Pancreas (tissue), 10 donors: Measurements from ENCODE around the gene CCDC27. TPM values are rescaled to one million over a fixed set of nuclear protein-coding genes. Genes with fewer than 3 reads are reported as not detected.
A peak's percentile ranks its signal among the peaks of the same experiment; 100 is the strongest.

Experiments used
- ATAC-seq, 4 donors: fragments of 200-7000 bp; cut with Tn5 transposase; one replicate each; pipeline versions ENCODE4 v1.8.0 to v1.9.1; 2020; ENCODE audit warnings: mild to moderate bottlenecking in 4 of 4, moderate library complexity in 4 of 4
- DNase-seq, 6 donors: peaks; one replicate each; pipeline ENCODE4 v3.0.0-alpha.2; 2020
- FAIRE-seq: peaks from 2 replicates; lab custom pipeline; 2012; peaks lifted over from hg19 to GRCh38; lab: Jason Lieb, UNC
- H3K27ac ChIP-seq, 4 donors: fragments of 200-600 bp; sonication (generic); 1 replicate in 3 of 4; 2 replicates in 1 of 4; pipeline versions ENCODE4 v1.5.0 to v1.8.0; 2020
- H3K27me3 ChIP-seq, 4 donors: fragments of 200-600 bp; one replicate each; pipeline ENCODE4 v1.8.0; 2021
- H3K36me3 ChIP-seq, 3 donors: fragments of 200-600 bp; sonication (generic) in 1 of 3; one replicate each; pipeline versions ENCODE4 v1.5.0 to v1.8.0; 2020 to 2021
- H3K4me1 ChIP-seq, 3 donors: fragments of 200-600 bp; one replicate each; pipeline ENCODE4 v1.8.0; 2021
- H3K4me3 ChIP-seq, 4 donors: fragments of 200-600 bp; sonication (generic) in 2 of 4; one replicate each; pipeline versions ENCODE4 v1.5.0 to v1.8.0; 2020 to 2021
- H3K9me3 ChIP-seq, 4 donors: fragments of 200-600 bp; one replicate each; pipeline ENCODE4 v1.8.0; 2021
- CTCF ChIP-seq, 4 donors: fragments of 200-600 bp; sonication (generic) in 3 of 4; IDR thresholded peaks; one replicate each; pipeline versions ENCODE4 v1.5.0 to v1.8.0; 2021; ENCODE audit warnings: antibody characterized with exemption in 4 of 4
- WGBS, 2 donors: extraction: QIAGEN DNeasy Blood & Tissue Kit; methylation state at CpG; one replicate each; pipeline ENCODE4 v1.1.7; 2013; 5-methylcytosine and 5-hydroxymethylcytosine counted together
- intact Hi-C, 3 donors: fragments of 100-400 bp; cut with DNase I; formaldehyde crosslinking; loops; one replicate each; pipeline versions ENCODE4 v1.11.1 to v1.14.2; 2022
- polyA plus RNA-seq, 2 donors: library from polyadenylated mRNA; stranded (reverse); fragments of 200-250 nt; gene quantifications; one replicate each; pipeline ENCODE4 v1.2.3, GENCODE V29; 2013
- total RNA-seq, 6 donors: library from RNA; stranded (reverse); fragmentation: NEBNext Ultra II Directional in 4 of 6; extraction: Animal tissue kit (Norgen Biotek cat#: 25700) in 4 of 6; gene quantifications; one replicate each; pipeline versions ENCODE4 v1.2.1 to v1.2.4, GENCODE V29; 2021 to 2023
- donor health status: healthy with polysubstance abuse.
- donor health status: DM: no; HTN: no; CAD: no; lungs with moderate emphysema.
- donor health status: DM: no; HTN: no; CAD: no.
- donor health status: control.
- donor health status: control.
- donor health status: Bipolar disorder and iron deficiency.
- donor health status: DM: yes; HTN: yes; CAD: no.
- donor health status: DM: no; HTN: no; CAD: no.
- donor health status: DM: no; HTN: no; CAD: no.
- donor health status: DM: yes; HTN: yes; CAD: no.

CCDC27 gene
- total and polyA plus RNA-seq, 8 donors, result 0.04 TPM; not detected in 7

DNA sequence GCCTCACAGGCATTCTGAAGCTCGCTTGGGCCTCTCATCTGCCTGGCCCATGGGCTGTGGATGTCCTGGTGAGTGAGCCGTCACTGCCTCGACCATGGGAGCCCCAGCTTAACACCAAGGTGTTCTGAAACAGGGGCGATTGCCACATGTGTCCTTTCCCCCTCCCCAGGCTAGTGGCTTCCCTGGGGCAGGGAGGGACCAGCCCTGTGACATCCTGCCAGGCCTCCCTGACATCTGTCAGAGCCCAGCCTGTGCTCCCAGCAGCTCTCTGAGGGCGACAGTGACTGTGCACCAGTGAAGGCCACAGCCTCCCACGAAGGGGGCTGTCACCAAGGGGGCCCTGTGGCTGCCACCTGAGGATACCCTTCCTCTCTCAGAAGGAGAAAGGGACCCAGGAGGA, 35.9 kb upstream of the CCDC27 start:
- no peaks in the 10 kb centered on the region for H3K4me1 ChIP-seq
- intact Hi-C loops, result no loop called here
- no peaks in the 10 kb centered on the region for H3K36me3 ChIP-seq
- H3K27me3 ChIP-seq, result no peaks in the 10 kb centered on the region
- no peak overlapping the region for H3K27ac ChIP-seq
- no peak for TF ChIP-seq CTCF (IDR thresholded peaks at IDR 0.05)
- ATAC-seq (no peak), DNase-seq (no peak), FAIRE-seq (no peak)
- no peaks in the 10 kb centered on the region for H3K9me3 ChIP-seq
- 62 to 77% methylated on average over 6 of the region's 6 CpGs for WGBS, 2 donors
- H3K4me3 ChIP-seq, result no peak overlapping the region

- H3K27me3 ChIP-seq, result no peaks in the 10 kb centered on the region
- no peak overlapping the region for H3K4me3 ChIP-seq
- FAIRE-seq, result no peak
- ATAC-seq, result no peak
- no peaks in the 10 kb centered on the region for H3K9me3 ChIP-seq
- no peak for DNase-seq
- H3K4me1 ChIP-seq, result no peaks in the 10 kb centered on the region
- H3K27ac ChIP-seq, result no peak overlapping the region
- TF ChIP-seq CTCF (IDR thresholded peaks at IDR 0.05), result no peak
- intact Hi-C loops, result no loop called here
- no peaks in the 10 kb centered on the region for H3K36me3 ChIP-seq
- WGBS, 2 donors, result 54 to 59% methylated on average over 31 to 33 of the region's 33 CpGs
Observed at GRCh38 chr1:3717041-3717714, 35.1 kb upstream of the CCDC27 start.

- DNase-seq, result peak in 1 of 6 donors; percentile 69
- no peak for FAIRE-seq
- Histone ChIP-seq H3K27ac (no peak overlapping the region), H3K36me3 (no peaks in the 10 kb centered on the region), H3K9me3 (no peaks in the 10 kb centered on the region), H3K4me3 (no peak overlapping the region), H3K27me3 (no peaks in the 10 kb centered on the region), H3K4me1 (no peaks in the 10 kb centered on the region)
- 22 to 28% methylated on average over 39 to 40 of the region's 40 CpGs for WGBS, 2 donors
- intact Hi-C loops, result no loop called here
- ATAC-seq, result peak in 3 of 4 donors; percentile 49 to 83 (median 52)
- no peak for TF ChIP-seq CTCF (IDR thresholded peaks at IDR 0.05)
Observed at GRCh38 chr1:3717715-3718601, 34.3 kb upstream of the CCDC27 start.

GRCh38 chr1:3718764-3719163, 33.5 kb upstream of the CCDC27 start:
- WGBS, 2 donors, result 70 to 72% methylated on average over 14 of the region's 14 CpGs
- H3K9me3 ChIP-seq, result no peaks in the 10 kb centered on the region
- intact Hi-C loops, result no loop called here
- H3K36me3 ChIP-seq, result no peaks in the 10 kb centered on the region
- H3K27me3 ChIP-seq, result no peaks in the 10 kb centered on the region
- H3K4me1 ChIP-seq, result no peaks in the 10 kb centered on the region
- H3K27ac ChIP-seq, result no peak overlapping the region
- no peak overlapping the region for H3K4me3 ChIP-seq
- TF ChIP-seq CTCF (IDR thresholded peaks at IDR 0.05), result no peak
- ATAC-seq, result no peak
- no peak for DNase-seq
- no peak for FAIRE-seq
